GM12878 (cell line): ENCODE measurements around the gene DYNLT2.

Experiments used
- BCL11A ChIP-seq: IDR thresholded peaks from 2 replicates; pipeline ENCODE4 v1.6.1; 2011; ENCODE audit warnings: low read depth, low read length
- JUND ChIP-seq: IDR thresholded peaks from 2 replicates; pipeline ENCODE4 v1.6.1; 2012; ENCODE audit warnings: low read depth, mild to moderate bottlenecking, low read length, improper control_type of control experiment, moderate library complexity
- NBN ChIP-seq: fragments of 450-650 bp; IDR thresholded peaks from 2 replicates; pipeline ENCODE4 v1.6.1; 2016
- NR2C2 ChIP-seq: IDR thresholded peaks from 2 replicates; pipeline ENCODE4 v1.6.1; 2011; ENCODE audit warnings: borderline replicate concordance, low read depth; ENCODE audit not compliant: control insufficient read depth, insufficient read length
- TCF3 ChIP-seq: IDR thresholded peaks from 2 replicates; pipeline ENCODE4 v1.6.1; 2012; ENCODE audit warnings: low read depth, mild to moderate bottlenecking, low read length, borderline replicate concordance; ENCODE audit not compliant: insufficient read depth

GRCh38 chr6:169723991-169724493 lies 27.3 kb downstream of the DYNLT2 start:
- TF ChIP-seq JUND (no peak), NR2C2 (no peak), TCF3 (no peak), NBN (no peak), BCL11A (no peak)
